ENCODE data around the gene EYS.

DNA sequence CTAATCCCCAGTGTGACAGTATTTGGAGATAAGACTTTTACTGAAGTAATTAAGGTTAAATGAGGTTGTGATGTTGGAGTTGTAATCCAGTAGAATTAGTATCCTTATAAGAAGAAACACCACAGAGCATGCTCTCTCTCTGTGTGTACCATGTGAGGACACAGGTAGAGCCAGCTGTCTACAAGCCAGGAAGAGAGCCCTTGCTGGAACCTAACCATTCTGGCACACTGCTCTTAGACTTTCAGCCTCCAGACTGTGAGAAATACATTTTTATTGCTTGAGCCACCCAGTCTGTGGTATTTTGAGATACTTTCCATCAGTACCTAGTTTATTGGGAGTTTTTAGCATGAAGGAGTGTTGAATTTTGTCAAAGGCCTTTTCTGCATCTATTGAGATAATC, 1961.2 kb downstream of the EYS start:
- TF ChIP-seq GATA2 (IDR thresholded peaks at IDR 0.05; ENCODE audit: low read depth, low read length) (no peak), GATA3 (IDR thresholded peaks at IDR 0.05; ENCODE audit: low read depth, low read length) (no peak)

Data from SH-SY5Y (cell line).